Suprapubic skin (tissue), 4 donors: ENCODE results near the gene INAVA. TPM values are rescaled to one million over a fixed set of nuclear protein-coding genes. Genes with fewer than 3 reads are reported as not detected.

Experiments
- DNase-seq, 2 donors: peaks; one replicate each; pipeline ENCODE4 v3.0.0-alpha.2; 2019; ENCODE audit warnings: low spot score in 2 of 2
- H3K27ac ChIP-seq: fragments of 200-600 bp; sonication (generic); one replicate; pipeline ENCODE4 v1.5.1; 2019
- H3K27me3 ChIP-seq: fragments of 200-600 bp; sonication (generic); one replicate; pipeline ENCODE4 v1.5.1; 2019
- H3K36me3 ChIP-seq: fragments of 200-600 bp; sonication (generic); one replicate; pipeline ENCODE4 v1.5.1; 2019
- H3K4me1 ChIP-seq: fragments of 200-600 bp; sonication (generic); one replicate; pipeline ENCODE4 v1.5.1; 2019
- H3K4me3 ChIP-seq: fragments of 200-600 bp; sonication (generic); one replicate; pipeline ENCODE4 v1.5.1; 2019; ENCODE audit warnings: mild to moderate bottlenecking
- H3K9me3 ChIP-seq: fragments of 200-600 bp; sonication (generic); one replicate; pipeline ENCODE4 v1.5.1; 2019
- EP300 ChIP-seq: sonication (generic); formaldehyde crosslinking; IDR thresholded peaks from one replicate; pipeline ENCODE4 v1.6.1; 2017; ENCODE audit warnings: antibody characterized with exemption
- POLR2A ChIP-seq, 2 donors: fragments of 450-650 bp; IDR thresholded peaks; one replicate each; pipeline ENCODE4 v1.6.1; 2017; ENCODE audit warnings: antibody characterized with exemption in 2 of 2, mild to moderate bottlenecking in 2 of 2, moderate library complexity in 2 of 2
- POLR2AphosphoS5 ChIP-seq, 3 donors: sonication (generic); formaldehyde crosslinking; IDR thresholded peaks; one replicate each; pipeline ENCODE4 v1.6.1; 2017; ENCODE audit warnings: antibody characterized with exemption in 3 of 3
- WGBS: methylation state at CpG from one replicate; pipeline ENCODE4 v1.1.5; 2018; 5-methylcytosine and 5-hydroxymethylcytosine counted together
- total RNA-seq, 4 donors: library from RNA; depleted of rRNA; stranded (reverse); fragments of >200 nt; gene quantifications; one replicate each; pipeline ENCODE4 v1.1.0, GENCODE V29; 2016
- TF ChIP-seq, protein P1 (sequence below), 2 donors: fragments of 200-600 bp in 1 of 2; fragments of 450-650 bp in 1 of 2; sonication (generic) in 1 of 2; IDR thresholded peaks; one replicate each; pipeline ENCODE4 v1.5.1; 2016 to 2019; ENCODE audit warnings: antibody characterized with exemption in 2 of 2, mild to moderate bottlenecking in 1 of 2, moderate library complexity in 1 of 2

Gene INAVA
- total RNA-seq, 4 donors from 2014 or later = 110 to 137 (median 117) TPM

DNA sequence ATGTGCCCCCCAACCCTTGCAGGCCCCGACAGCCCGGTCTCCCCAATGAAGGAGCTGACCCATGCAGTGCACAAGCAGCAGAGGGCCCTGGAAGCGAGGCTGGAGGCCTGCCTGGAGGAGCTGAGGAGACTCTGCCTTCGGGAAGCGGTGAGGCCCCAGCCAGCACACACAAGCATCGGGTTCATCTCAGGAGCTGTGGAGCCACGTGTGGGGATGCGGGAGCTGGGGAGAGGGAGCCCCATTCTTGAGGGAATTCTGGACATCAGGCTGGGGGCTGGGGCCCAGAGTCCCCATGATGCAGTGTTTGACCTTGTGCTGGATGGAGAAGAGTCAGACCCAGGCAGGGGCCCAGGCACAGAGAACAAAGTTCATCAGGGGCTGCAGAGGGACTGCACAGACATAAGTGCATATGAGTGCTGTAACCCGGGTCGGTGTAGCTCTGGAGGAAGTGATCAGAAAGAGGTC, 4.8 kb downstream of the INAVA start:
- H3K27ac ChIP-seq = no peak overlapping the region
- H3K36me3 ChIP-seq = peaks cover 29% of the 10 kb centered on the region
- TF ChIP-seq POLR2A (IDR thresholded peaks at IDR 0.05) (no peak), POLR2AphosphoS5 (IDR thresholded peaks at IDR 0.05) (no peak), EP300 (no peak)
- TF ChIP-seq, protein P1, sequence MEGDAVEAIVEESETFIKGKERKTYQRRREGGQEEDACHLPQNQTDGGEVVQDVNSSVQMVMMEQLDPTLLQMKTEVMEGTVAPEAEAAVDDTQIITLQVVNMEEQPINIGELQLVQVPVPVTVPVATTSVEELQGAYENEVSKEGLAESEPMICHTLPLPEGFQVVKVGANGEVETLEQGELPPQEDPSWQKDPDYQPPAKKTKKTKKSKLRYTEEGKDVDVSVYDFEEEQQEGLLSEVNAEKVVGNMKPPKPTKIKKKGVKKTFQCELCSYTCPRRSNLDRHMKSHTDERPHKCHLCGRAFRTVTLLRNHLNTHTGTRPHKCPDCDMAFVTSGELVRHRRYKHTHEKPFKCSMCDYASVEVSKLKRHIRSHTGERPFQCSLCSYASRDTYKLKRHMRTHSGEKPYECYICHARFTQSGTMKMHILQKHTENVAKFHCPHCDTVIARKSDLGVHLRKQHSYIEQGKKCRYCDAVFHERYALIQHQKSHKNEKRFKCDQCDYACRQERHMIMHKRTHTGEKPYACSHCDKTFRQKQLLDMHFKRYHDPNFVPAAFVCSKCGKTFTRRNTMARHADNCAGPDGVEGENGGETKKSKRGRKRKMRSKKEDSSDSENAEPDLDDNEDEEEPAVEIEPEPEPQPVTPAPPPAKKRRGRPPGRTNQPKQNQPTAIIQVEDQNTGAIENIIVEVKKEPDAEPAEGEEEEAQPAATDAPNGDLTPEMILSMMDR (IDR thresholded peaks at IDR 0.05) = no peak
- 93% methylated on average over 4 of the region's 10 CpGs for WGBS
- H3K27me3 ChIP-seq = peaks cover 8% of the 10 kb centered on the region
- DNase-seq = no peak
- no peaks in the 10 kb centered on the region for H3K9me3 ChIP-seq
- peaks cover 39% of the 10 kb centered on the region for H3K4me1 ChIP-seq
- no peak overlapping the region for H3K4me3 ChIP-seq

DNA sequence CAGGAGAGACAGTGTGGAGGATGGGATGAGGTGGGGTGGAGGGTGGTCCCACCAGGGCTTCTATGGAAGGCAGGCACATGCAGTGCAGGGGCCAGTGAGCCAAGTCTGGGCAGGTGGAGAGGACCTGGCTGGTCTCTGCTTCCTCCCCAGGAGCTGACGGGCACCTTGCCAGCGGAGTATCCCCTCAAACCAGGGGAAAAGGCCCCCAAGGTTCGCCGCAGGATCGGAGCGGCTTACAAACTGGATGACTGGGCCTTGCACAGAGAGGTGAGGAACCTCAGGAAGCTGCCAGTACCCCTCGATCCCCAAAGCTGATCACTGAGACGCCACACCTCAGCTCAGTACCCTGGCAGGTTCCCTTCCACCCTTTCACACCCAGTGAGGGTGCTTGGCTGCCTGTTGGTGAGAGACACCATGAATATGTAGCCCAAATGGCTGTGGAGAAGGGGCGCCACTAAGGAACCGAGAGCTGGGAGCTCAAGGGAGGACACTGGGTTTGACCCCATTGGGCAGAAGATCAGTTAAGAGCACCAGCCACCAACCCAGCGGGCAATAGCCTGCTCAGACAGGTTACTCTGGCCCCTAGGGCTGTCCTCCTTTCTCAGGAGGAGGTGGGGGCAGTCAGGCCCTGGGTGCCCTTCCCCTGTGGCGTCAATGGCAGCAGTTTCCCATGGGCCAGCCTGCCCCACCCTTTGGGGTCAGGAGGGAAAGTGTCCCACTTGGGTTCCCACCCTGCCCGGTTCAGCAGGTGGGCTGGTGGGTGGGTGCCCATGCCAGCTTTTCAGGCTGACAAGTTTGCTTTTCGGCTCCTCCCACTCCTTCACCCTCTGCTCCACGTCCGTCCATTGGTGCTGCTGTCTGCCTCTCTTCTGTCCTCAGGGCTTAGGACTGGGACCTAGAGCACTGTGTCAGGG, 5.5 kb downstream of the INAVA start:
- DNase-seq = no peak
- no peaks in the 10 kb centered on the region for H3K9me3 ChIP-seq
- H3K27me3 ChIP-seq = peaks cover 7% of the 10 kb centered on the region
- peaks cover 29% of the 10 kb centered on the region for H3K36me3 ChIP-seq
- no peak for TF ChIP-seq POLR2A (IDR thresholded peaks at IDR 0.05)
- TF ChIP-seq, protein P1 (IDR thresholded peaks at IDR 0.05) = no peak
- TF ChIP-seq EP300 = no peak
- TF ChIP-seq POLR2AphosphoS5 (IDR thresholded peaks at IDR 0.05) = no peak
- H3K4me3 ChIP-seq = no peak overlapping the region
- H3K4me1 ChIP-seq = peaks cover 40% of the 10 kb centered on the region
- 79% methylated on average over 16 of the region's 16 CpGs for WGBS
- no peak overlapping the region for H3K27ac ChIP-seq

DNA sequence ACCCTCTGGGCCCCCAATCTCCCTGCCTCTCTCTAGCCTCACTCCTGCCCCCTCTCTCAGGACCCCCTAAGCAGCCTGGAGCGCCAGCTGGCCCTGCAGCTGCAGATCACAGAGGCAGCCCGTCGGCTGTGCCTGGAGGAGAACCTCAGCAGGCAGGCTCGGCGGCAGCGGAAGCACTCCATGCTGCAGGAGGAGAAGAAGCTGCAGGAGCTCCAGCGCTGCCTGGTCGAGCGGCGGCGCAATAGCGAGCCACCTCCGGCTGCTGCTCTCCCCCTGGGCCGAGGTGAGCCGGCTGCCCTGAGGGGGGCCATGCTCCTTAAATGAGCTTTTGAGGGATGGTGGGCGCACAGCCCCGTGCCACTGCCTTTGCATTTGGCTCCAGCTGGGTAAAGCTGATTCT, 6.2 kb downstream of the INAVA start:
- WGBS = 88% methylated on average over 6 of the region's 17 CpGs
- TF ChIP-seq, protein P1 (IDR thresholded peaks at IDR 0.05) = no peak
- no peak for TF ChIP-seq POLR2AphosphoS5 (IDR thresholded peaks at IDR 0.05)
- no peak for TF ChIP-seq EP300
- TF ChIP-seq POLR2A (IDR thresholded peaks at IDR 0.05) = no peak
- Histone ChIP-seq H3K27ac (no peak overlapping the region), H3K36me3 (peaks cover 29% of the 10 kb centered on the region), H3K4me3 (no peak overlapping the region), H3K9me3 (no peaks in the 10 kb centered on the region), H3K4me1 (peaks cover 46% of the 10 kb centered on the region), H3K27me3 (peaks cover under 1% of the 10 kb centered on the region)
- DNase-seq = no peak

DNA sequence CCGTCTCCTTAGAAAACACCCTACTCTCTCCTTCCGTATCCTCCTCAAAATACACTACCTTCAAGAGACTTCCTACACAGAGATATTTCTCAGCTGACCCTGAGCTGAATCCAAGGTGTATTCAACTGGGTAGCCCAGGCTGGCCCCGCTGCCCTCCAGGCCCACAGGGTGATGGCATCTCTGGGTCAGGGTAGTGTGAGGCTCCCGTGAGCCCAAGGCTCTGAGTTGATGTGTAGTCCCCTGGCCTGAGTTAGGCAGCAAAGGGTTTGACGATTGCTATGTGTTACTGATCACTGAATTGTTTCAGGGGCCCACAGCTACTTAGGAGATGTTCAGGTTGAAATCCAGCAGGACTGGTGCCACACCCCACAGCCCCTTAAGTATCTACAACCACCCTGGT, 6.7 kb downstream of the INAVA start:
- Histone ChIP-seq H3K27me3 (no peaks in the 10 kb centered on the region), H3K27ac (no peak overlapping the region), H3K4me1 (peaks cover 46% of the 10 kb centered on the region), H3K9me3 (no peaks in the 10 kb centered on the region), H3K4me3 (no peak overlapping the region), H3K36me3 (peaks cover 29% of the 10 kb centered on the region)
- WGBS = 93% methylated on average over 5 of the region's 5 CpGs
- no peak for TF ChIP-seq EP300
- TF ChIP-seq POLR2A (IDR thresholded peaks at IDR 0.05) = no peak
- no peak for TF ChIP-seq POLR2AphosphoS5 (IDR thresholded peaks at IDR 0.05)
- TF ChIP-seq, protein P1 (IDR thresholded peaks at IDR 0.05) = no peak
- DNase-seq = no peak

DNA sequence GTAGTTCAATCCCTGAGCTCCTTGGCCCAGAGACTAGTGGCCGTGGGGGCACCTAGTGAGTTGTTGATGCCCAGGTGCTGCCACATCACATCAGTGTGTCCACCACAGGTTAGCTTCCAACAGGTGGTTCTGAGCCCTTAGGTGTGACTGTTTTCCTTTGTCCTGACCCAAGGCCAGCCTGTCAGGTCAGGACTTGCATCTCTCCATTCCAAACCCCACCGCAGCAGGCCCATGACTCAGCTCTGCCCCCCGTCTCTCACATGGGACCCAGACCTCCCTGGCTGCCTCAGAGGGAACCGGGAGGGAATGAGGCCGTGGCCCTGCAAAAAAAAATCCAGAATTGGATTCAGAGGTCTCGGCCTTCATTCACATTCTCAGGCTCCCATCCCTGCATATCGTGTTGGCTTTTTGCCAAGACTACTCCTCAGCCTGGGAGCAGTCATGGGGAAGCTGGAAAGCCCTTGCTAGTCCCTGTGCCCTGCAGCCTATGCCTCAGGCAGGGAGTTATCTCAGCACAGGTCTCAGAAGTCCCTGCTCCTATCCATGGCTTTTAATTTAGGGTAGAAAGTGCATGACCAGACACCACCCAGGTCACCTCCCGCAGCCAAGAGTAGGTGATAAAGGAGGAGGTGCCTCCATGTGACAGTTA, 7.2 kb downstream of the INAVA start:
- Histone ChIP-seq H3K4me3 (no peak overlapping the region), H3K27me3 (no peaks in the 10 kb centered on the region), H3K4me1 (peaks cover 50% of the 10 kb centered on the region), H3K9me3 (no peaks in the 10 kb centered on the region), H3K27ac (no peak overlapping the region), H3K36me3 (peaks cover 29% of the 10 kb centered on the region)
- 53% methylated on average over 7 of the region's 8 CpGs for WGBS
- TF ChIP-seq, protein P1 (IDR thresholded peaks at IDR 0.05) = no peak
- TF ChIP-seq EP300 (no peak), POLR2A (IDR thresholded peaks at IDR 0.05) (no peak), POLR2AphosphoS5 (IDR thresholded peaks at IDR 0.05) (no peak)
- no peak for DNase-seq
